ENCODE measurements around the gene ANKRD44.

ANKRD44 gene

DNA sequence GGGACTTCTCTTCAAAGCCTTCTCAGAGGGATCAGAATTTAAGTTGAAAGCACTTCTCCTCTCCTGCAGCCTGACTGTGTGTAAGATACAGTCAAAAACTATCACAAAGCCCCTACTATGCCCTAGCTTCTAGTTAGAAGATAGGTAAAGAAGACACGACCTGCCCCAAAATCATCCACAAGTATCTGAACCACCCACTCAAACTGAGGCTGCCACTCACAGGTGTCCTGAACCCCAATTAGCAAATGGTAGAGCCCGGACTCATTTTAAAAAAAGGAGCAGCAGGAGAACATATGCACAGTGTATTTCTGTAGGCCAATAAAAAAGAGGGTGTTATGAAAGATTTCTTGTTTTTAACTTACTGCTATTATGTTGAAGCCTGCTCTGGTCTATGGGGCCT, 74.4 kb downstream of the ANKRD44 start:
- DNase-seq = no peak

DNA sequence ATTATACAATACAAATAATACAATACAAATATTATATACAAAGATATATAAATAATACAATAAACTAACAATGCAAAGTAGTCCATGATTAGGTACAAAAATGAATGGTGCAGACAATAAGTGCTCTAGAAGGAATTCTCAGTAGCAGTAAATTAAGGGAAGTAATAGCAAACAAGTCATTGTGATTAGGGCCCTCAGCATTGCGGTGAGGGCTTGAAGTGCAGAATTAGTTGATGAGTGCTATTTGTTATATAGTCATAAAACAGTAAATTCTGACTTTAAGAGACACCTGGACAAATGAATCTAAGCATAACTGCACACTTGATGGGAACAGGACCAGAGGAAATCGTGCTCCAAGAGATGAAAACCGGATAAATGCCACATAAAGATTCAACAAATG, 74.9 kb downstream of the ANKRD44 start:
- no peak for DNase-seq

DNA sequence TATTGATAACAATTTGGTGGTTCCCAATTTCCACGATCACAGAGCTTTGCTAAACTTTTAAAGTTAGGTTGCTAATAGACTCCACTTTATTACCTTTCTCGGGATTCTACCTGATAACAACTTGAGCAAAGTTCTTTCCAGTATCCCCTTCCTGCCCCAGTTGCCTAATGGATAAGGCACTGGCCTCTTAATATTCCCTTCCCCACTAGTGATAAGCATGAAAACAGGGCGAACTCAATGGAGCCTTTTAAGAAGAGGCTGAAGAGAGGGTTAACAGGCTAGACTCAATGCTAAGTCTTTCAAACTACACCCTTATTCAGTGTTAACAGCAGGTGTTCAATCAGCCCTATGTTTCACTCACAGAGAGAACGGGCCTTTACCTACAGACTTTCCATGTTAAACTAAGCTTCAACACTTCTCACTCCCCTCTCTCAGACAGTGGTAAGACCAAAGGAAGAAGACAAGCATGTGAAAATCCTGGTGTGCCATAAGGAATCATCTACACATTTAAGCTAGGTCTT, 75.8 kb downstream of the ANKRD44 start:
- DNase-seq = no peak

DNA sequence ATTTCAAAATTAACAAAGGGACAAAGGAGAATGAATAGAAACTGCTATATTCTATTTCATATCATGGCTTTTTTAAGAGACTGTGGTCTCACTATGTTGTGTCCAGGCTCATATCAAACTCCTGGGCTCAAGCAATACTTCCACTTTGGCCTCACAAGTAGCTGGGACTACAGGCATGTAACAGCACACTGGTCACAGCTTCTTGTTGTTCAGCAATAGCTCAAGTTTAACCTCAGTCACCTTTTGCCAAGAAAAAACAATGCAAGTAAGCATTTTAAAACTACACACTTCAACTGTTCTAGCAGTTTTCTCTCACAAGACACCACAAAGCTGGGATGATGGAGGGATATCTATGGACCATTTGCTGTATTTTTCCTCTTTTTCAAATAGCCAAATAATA, 77.1 kb downstream of the ANKRD44 start:
- DNase-seq = no peak

DNA sequence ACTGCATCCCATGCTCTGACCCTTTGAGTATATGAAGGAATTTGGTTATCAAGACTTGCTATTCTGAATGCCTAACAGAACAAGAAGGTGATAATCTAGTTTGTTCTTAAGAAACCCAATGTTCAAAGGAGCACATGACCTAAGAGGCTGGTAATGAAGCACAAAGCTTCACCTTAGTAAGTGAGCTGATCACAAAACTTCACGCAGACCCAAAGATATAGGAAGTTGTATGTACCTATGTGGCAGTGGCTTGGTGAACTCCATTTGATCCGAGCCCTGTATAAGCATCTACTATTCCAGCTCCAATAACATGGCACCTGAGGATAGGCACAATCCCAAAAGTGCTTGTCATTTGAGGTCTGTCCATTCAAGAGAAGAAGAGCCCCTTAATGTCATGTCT, 78.6 kb downstream of the ANKRD44 start:
- no peak for DNase-seq

DNA sequence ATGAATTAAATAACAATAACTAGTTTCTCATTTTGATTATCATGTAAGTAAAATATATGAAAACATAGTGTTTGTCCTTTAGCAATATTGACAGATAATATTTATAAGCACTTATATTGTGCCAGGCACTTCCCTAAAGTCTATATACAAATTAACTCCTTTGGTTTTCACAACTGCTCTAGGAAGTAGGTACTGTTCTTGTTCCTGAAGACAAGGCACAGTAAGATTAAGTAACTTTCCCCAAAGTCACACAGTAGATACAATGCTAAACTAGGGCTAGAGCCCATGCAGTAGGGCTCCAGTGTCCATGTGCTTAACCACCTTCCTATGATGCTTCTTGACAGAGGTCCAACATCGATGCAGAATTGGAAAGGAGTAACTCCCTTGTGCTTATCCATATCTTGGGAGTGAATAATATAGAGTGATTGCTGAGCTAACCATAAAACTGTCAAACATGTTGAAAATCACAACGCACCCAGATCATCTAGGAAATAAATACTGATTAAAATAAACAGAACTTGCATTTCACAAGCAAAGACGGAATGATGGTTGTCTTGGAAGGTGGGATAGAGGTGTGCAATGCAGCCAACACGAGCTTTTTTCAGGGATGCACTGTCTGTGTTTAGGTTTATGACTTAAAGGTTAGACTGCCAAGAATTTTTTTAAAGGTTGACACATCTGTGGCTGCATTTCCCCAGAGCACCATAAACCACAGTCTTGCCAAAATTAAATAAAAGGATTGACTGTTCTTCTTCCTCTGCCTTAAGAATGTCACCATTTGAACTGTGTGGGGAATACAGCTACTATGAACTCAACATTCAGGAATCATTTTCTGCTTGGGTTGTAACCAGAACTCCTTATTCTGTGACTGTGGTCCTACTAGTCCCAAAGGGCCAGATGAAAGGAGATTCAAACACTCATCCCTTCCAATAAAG, 80.8 kb downstream of the ANKRD44 start:
- DNase-seq = no peak

DNA sequence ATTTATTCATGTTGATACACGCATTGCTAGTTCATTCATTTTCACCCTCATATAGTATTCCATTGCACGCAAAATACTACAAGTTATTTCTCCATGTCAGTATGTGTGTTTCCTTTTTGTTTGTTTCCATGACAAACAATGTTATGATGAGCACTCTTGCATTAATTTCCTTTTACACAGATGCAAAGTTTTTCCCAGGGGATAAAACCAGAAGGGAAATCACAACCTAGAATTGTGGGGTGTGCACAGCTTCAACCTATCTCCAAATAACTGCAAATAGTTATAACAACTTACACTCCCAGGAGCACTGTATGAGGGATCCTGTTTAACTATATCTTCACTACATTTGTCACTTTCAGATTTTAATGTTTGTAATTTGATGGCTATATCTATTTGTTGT, 87.1 kb downstream of the ANKRD44 start:
- no peak for DNase-seq

DNA sequence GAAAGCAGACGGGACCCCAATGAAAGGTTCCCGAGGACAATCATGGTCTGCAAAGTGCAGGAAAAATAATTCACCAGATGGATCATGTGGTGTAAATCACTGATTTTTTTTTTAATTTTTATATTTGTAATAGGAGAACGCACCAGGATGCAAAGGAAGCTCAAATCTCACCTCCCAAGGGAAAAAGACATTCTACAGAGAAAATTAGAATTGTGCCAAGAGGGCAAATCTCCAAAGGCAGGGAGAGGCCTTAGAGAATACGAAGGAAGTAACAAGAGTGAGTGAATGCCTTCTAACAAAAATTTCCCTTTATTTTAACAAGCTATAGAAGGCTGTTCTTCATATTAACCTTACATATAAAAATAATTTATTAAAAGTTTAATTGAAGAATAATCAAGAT, 90.9 kb downstream of the ANKRD44 start:
- DNase-seq = no peak

DNA sequence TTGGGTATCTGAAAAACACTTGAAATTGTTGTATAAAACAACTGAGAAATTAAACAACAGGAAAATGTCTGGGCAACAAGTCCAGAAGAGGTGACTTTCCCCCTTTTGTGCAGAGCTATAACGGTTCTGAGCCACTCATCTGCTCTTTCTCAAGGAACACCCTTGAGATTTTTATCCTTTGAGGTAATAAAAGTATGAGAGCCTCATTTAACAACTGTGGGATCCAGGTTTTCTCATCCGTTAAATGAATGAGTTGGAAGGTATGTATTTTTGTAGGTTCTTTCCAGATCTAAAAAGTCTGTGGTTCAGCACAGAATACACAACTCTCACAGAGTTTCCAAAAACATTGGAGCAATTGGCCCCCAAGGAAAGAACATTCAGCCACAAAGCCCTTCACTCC, 93.0 kb downstream of the ANKRD44 start:
- no peak for DNase-seq

DNA sequence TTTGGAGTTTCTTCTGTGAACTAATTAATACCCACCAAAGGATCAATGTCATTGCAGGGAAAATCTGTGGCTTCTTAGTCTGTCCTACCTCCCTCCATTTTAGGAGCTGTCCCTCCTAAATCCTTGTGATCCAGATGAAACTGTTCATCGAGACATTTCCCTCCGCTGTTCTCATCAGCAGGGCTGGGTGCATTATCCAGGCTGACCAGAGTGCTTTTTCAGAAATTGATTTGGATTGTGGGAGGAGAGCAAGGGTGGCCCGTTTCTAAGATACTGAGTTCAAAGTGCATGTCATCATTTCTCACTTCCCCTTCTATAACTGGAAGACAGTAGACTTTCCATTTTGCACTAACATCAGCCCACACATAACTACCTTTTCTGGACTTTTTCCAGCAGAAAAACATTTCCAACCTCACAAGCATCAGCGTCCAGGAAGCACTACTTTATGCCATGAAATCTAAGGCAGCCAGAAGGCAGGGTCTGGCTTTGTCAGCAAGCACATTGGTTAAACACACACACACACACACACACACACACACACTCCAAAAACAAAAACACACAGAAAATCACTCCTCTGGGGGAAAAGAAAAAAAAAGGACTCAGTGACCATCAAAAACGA, 94.1 kb downstream of the ANKRD44 start:
- DNase-seq = peak; percentile 44

DNA sequence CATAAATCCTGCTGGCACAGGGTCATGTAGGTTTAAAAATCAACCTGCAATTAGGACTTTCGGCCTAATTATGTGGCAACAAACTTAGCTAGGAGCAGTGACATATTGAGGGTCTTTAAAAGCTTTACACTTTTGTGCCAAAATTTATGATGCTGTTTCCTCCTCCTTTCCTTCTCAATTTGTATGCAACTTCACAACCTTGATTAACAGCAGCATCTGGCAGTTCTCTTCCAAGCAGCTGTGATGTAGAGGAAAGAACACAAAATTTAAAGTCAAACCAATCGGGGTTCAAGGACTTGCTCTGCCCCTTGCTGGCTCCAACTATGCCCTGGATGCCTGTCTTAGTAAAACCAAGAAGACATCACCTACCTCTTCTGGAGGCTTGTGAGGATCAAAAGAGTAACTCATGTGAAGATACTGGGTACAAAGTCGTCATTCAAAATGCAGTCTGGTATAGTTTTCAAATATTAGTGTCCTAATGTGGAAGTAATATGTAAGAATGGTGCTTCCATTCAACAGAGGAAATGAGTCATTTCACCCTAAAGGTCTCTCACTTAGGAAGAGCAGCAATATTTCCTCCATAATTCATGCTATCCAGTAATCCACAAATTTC, 94.7 kb downstream of the ANKRD44 start:
- no peak for DNase-seq

DNA sequence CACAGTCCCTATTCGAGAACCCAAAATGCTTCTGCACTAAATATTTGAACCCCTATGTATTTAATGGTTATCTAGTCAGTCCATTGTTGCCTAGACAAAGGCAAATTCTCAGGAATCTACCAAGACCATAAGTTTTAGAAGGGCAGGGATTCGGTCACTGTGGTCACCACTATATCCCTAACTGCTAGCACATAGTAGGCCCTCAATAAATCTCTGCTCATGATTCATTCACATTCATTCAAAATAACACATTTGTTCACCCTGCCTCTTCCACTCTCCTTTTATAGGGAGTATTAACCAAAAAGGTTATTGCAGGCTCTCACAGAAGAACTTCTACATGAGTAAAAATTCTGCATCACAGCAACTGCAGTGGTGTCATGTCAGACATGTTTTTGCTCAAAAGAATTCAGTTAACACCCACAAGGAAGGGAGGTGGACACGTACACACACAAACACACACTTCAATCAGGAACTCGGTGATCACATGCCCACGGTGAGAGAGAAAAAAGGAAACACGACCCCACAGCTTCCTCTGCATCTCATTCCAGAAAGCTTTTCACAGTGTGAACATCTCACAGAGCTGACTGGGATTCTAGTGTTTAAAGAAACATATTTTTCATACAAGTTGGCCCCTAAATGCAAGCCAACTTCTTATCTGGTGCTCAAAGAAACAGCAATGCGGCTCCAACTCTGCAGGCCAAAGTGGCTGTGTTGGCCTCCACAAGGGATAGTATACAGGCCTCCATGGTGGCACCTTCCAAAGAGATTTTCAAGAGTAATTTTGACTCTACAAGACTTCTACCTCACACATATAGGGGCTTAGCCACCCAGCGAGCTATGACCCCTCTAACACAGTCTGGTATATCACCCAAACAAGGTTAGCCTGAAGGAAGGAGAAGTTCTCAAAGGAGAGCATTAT, 98.0 kb downstream of the ANKRD44 start:
- DNase-seq = peak; percentile 62

DNA sequence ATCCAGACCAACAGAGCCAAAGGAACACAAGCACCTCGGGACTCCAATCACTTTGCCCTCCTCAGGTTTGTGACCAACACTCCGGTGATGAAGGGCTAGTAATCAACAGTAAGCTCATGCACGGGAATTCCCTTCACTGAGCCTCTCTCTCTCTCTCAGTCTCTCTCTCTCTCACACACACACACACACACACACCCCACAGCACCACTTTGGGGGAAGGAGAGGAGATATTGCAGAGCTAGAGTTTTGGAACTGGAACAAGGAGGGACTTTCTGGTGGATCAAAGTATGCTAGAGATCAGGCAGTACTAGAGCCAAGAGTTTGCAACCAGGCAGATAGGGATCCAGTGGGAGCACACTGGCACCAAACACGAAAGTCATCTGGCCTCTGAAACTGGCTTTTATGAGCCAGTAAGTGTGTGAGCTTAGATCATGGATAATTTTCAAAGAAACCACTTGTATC, 98.7 kb downstream of the ANKRD44 start:
- peak; percentile 60 for DNase-seq

DNA sequence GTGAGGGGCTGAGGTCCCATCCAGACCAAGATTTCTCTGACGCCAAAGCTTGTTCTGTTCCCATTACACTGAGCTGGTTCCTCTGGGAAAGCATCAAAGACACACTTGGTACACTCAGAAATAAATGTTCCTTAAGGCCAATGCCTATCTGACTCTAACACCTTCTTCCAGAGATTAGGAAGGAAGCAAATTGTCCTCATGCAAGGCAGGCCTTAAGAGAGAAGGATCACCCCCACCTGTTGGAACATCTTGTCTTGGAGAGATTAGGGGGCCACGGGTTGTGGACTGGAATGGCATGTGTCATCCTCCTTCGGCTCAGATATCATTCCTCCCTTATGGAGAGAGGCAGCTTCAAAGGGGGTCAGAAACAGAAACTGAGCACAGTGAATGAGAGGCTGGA, 100.2 kb downstream of the ANKRD44 start:
- no peak for DNase-seq

DNA sequence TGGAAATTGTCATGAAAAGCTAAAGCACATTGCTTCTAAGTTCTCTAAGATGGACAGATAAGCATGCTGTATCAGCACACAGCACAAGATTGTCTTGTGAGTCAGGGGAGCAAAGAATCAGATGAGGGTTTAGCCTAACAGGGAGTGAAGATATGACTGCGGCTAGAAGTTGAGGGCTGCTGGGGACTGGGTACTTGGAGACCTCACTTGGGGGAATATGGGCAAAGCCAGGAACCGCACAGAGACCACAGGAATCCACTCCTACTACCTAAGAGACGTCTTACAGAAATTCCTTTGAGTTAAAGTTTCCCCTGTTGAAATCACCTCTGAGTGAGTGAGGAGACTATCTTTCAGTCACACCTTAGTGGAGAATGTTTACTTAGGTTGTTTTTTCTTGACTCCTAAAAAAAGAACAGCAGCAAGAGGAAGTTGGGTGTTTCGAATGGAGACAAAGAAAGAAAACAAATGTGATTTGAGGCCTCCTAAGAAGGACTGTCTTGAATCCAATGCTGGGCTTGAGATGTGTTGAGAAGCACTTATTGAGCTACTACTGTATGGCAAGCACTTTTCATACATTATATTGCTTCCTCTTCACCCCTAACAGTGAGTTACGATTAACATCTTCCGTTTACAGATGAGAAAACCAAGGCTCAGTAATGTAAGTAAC, 100.7 kb downstream of the ANKRD44 start:
- DNase-seq = peak; percentile 59

DNA sequence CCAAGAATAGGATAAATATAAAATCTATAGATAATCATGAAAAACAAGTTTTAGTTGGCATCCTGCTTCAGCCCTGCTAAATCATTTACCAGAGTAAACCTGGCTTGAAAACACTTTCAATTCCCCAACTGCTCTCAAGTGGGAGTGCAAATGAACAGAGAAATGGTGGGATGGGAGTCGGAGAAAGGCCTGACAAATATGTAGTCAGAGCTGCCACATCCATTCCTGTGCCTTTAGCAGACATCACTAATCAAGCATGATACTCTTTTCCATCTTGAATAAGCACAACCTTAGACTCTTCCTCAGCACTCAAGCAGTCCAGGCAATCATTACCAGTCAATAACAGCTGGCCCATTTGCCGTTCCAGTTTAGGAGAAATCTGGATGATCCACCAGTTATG, 101.3 kb downstream of the ANKRD44 start:
- no peak for DNase-seq

DNA sequence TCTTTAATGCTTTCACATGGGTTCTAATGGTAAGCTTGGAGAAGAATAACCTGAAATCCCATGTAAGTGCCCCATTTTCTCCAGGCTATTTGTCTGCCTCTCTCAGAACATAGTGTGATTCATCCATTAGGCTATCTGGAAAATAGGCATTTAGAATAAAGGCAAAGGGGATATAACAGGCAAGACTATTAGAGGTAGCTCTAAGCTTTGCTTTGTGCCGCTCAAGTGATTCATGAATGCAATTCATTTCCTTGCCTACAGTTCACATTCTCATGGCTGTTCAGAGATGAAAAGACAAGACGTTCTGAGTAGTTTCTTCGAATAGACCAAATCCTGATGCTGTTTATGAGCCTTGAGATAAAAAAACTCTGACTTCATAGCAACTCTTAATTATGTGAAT, 101.7 kb downstream of the ANKRD44 start:
- DNase-seq = no peak

DNA sequence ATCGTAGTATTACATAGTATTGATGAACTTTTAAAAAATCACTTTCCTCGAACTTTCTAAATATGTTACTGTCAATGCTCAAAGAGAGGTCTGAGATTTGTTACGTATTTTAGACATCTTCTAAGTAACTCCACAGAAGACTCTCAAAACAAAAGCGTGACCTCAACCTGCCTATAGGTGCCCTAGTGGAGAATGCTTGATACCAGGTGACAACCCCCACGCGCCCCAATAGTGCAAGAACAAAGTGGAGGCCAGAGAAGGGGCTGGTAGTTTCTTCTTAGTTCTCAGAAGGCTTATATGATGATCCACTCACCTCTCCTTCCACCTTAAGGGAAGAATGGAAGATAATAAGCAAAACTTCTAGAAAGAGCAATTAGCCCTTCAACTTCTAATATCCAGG, 102.6 kb downstream of the ANKRD44 start:
- peak; percentile 45 for DNase-seq

DNA sequence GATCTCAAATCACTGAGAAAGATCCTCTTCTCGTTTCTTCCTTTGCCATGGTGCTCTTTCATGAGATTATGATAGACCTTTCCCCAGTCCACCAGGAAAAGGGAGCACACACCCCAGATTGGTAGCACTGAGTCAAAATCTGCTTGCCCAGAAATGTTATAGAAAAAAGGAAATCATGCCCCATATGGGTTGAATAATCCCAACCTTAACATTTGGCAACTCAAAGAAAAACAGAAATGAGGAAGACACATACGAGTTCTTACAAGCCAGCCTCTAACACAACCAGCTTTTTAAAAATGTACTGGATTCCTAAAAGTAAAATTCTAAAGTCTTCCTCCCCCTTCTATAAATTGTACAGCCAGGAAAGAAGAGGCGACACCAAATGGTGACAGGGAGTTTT, 103.0 kb downstream of the ANKRD44 start:
- DNase-seq = no peak

DNA sequence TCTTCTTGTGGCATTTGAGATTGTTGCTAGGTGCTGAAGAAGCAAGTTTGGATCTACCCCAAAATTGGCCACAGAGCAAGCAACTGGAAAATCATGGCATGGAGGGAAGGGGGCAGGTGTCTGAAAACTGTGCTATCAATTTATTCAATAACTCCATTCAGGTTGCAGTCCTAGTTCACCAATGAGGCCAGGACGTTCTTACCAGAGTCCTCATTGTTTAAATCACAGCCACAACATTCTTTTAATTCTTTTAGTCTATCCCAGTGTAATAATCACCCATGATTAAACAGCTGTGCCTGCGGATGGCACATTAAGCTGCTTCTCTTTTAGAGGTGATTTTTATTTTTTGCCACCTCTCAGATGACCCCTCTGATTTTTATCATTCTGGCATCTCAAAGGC, 103.5 kb downstream of the ANKRD44 start:
- DNase-seq = no peak

DNA sequence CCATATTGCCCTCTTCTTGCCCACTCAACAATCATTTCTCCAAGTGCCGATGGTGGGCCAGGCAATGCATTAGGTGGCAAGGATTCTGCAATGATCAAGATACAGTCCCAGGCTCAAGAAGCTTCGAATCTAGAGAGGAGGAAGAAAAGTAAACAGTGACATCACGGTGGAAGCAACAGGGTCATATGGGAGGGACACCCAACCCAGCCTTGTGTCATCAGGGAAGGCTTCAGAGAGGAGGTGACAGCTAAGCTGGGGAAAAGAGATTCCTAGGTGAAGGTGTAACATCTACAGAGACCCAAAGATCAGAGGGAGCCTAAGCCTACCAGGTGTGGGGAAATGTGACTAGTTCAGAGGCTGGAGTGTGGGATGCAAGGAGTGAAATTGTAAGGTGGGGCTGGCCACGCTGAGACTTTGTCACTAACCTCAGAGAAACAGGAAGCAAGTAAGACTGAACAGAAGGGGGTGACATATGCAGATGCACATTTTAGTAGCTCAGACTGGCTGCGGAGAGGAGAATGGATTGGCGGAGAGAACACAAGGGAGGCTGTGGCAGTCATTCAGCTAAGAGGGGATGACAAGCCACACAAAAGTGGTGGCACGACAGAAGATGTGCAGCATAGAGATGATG, 104.9 kb downstream of the ANKRD44 start:
- DNase-seq = peak; percentile 83
